SK-N-SH treated with all-trans-retinoic acid at 6 μM for 48 hours (cell line): ENCODE results near the gene SRM.
"Not testable (repeated sequence)": the region's sequence is repeated elsewhere in the genome, so short reads cannot be mapped to it uniquely, and the experiment has no call there.

Experiments
- ATAC-seq: fragments of 200-7000 bp; cut with Tn5 transposase; 3 replicates; pipeline ENCODE4 v1.9.1; 2020; ENCODE audit warnings: mild to moderate bottlenecking, moderate library complexity
- ARNTL ChIP-seq: fragments of 450-650 bp; formaldehyde crosslinking; IDR thresholded peaks from 2 replicates; pipeline ENCODE4 v1.5.0; 2020; ENCODE audit warnings: low read depth, mild to moderate bottlenecking, moderate library complexity, borderline replicate concordance
- BACH2 ChIP-seq: fragments of 250-450 bp; sonication (Bioruptor Pico); IDR thresholded peaks from 2 replicates; pipeline ENCODE4 v1.9.0; 2021; ENCODE audit warnings: mild to moderate bottlenecking, borderline replicate concordance
- CSDC2 ChIP-seq: fragments of 250-450 bp; sonication (Bioruptor Pico); IDR thresholded peaks from 2 replicates; pipeline ENCODE4 v1.5.0; 2020; ENCODE audit warnings: mild to moderate bottlenecking, moderate library complexity
- ISL1 ChIP-seq: fragments of 250-450 bp; sonication (Bioruptor Pico); IDR thresholded peaks from 2 replicates; pipeline ENCODE4 v2.1.2; 2022; ENCODE audit warnings: mild to moderate bottlenecking, moderate library complexity
- OSR1 ChIP-seq: fragments of 250-450 bp; sonication (Bioruptor Pico); IDR thresholded peaks from 2 replicates; pipeline ENCODE4 v1.8.0; 2022; ENCODE audit warnings: moderate library complexity, mild to moderate bottlenecking, inconsistent platforms
- PPARA ChIP-seq: fragments of 250-450 bp; sonication (Bioruptor Pico); IDR thresholded peaks from 2 replicates; pipeline ENCODE4 v1.5.0; 2020; ENCODE audit warnings: mild to moderate bottlenecking, borderline replicate concordance
- RARB ChIP-seq: fragments of 250-450 bp; sonication (Bioruptor Pico); IDR thresholded peaks from 2 replicates; pipeline ENCODE4 v1.8.0; 2021; ENCODE audit warnings: mild to moderate bottlenecking, moderate library complexity
- SNAI2 ChIP-seq: fragments of 250-450 bp; sonication (Bioruptor Pico); IDR thresholded peaks from 2 replicates; pipeline ENCODE4 v1.5.0; 2020; ENCODE audit warnings: mild to moderate bottlenecking, moderate library complexity
- TCF4 ChIP-seq: fragments of 250-450 bp; sonication (Bioruptor Pico); IDR thresholded peaks from 2 replicates; pipeline ENCODE4 v1.8.0; 2021; ENCODE audit warnings: mild to moderate bottlenecking, moderate library complexity, borderline replicate concordance
- TOX ChIP-seq: fragments of 250-450 bp; sonication (Bioruptor Pico); IDR thresholded peaks from 2 replicates; pipeline ENCODE4 v1.8.0; 2021; ENCODE audit warnings: mild to moderate bottlenecking, moderate library complexity, borderline replicate concordance
- ZC3H10 ChIP-seq: fragments of 250-450 bp; sonication (Bioruptor Pico); IDR thresholded peaks from 2 replicates; pipeline ENCODE4 v1.5.1; 2021; ENCODE audit warnings: mild to moderate bottlenecking, moderate library complexity
- ZFP3 ChIP-seq: fragments of 250-450 bp; sonication (Bioruptor Pico); IDR thresholded peaks from 2 replicates; pipeline ENCODE4 v1.5.0; 2020; ENCODE audit warnings: mild to moderate bottlenecking, moderate library complexity
- ZNF565 ChIP-seq: fragments of 450-650 bp; formaldehyde crosslinking; conservative IDR thresholded peaks from 2 replicates; pipeline ENCODE4 v1.5.0; 2020; ENCODE audit warnings: low read depth, mild to moderate bottlenecking, moderate library complexity
- ZNF70 ChIP-seq: fragments of 450-650 bp; formaldehyde crosslinking; IDR thresholded peaks from 2 replicates; pipeline ENCODE4 v1.5.0; 2020; ENCODE audit warnings: mild to moderate bottlenecking, moderate library complexity
- ZNF8 ChIP-seq: fragments of 450-650 bp; formaldehyde crosslinking; IDR thresholded peaks from 2 replicates; pipeline ENCODE4 v1.5.0; 2020; ENCODE audit warnings: mild to moderate bottlenecking, moderate library complexity
- TF ChIP-seq, protein P1 (sequence below): fragments of 250-450 bp; sonication (Bioruptor Pico); IDR thresholded peaks from 2 replicates; pipeline ENCODE4 v1.8.0; 2021; ENCODE audit warnings: low read depth, mild to moderate bottlenecking, moderate library complexity, borderline replicate concordance
- TF ChIP-seq, protein P2 (sequence below): fragments of 250-450 bp; sonication (Bioruptor Pico); IDR thresholded peaks from 2 replicates; pipeline ENCODE4 v1.8.0; 2020; ENCODE audit warnings: mild to moderate bottlenecking, moderate library complexity, borderline replicate concordance
- TF ChIP-seq, protein P3 (sequence below): fragments of 250-450 bp; sonication (Bioruptor Pico); IDR thresholded peaks from 2 replicates; pipeline ENCODE4 v1.5.1; 2021; ENCODE audit warnings: mild to moderate bottlenecking, moderate library complexity

SRM gene

DNA sequence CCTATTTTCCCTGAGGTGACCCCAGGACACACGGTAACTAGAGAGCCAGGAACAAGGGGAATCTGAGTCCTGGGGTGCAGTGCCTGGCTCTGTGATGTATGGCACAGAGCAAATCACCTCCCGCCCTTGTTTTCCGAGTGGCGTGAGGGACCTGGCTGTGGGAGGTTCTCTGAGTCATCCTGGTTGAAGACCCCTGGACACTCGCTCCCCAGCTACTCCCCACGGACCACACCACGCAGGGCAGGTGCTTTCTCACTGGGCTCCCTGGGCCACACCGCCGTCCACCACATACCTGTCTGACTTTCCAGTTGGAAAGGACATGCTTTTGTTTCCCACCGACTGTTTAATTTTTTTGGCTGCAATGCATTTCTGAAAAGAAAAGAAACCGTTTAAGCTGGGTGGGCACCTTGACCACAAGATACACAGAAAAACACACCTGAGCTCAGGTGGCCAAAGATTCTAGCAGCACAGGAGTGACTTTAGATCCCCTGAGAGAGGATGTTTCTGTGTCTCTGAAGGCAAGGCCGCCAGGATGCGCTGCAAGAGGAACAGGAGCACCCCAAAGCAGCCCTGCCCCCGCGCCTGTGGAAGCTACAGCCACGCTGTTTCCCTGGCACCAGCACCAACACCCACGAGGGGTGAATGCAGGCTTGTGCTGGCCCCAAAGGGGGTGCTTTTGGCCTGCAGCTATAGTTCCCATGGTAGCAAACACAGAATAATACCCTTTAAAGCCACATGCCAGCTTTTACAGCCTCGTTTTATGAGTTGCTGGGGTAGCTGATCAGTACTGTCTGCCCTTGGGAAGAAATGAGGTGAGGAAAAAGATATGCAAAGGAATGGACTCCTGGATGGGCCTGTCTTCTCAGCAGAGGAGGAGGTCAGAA lies 8.1 kb upstream of the SRM start:
- ATAC-seq, result no peak
- TF ChIP-seq ZNF70 (CRISPR knock-in tag) (no peak), OSR1 (no peak), ZC3H10 (no peak), TOX (no peak), SNAI2 (no peak), CSDC2 (no peak), ARNTL (CRISPR knock-in tag) (no peak)
- TF ChIP-seq, protein P1, sequence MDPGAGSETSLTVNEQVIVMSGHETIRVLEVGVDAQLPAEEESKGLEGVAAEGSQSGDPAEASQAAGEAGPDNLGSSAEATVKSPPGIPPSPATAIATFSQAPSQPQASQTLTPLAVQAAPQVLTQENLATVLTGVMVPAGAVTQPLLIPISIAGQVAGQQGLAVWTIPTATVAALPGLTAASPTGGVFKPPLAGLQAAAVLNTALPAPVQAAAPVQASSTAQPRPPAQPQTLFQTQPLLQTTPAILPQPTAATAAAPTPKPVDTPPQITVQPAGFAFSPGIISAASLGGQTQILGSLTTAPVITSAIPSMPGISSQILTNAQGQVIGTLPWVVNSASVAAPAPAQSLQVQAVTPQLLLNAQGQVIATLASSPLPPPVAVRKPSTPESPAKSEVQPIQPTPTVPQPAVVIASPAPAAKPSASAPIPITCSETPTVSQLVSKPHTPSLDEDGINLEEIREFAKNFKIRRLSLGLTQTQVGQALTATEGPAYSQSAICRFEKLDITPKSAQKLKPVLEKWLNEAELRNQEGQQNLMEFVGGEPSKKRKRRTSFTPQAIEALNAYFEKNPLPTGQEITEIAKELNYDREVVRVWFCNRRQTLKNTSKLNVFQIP (CRISPR knock-in tag), result no peak
- TF ChIP-seq, protein P2, sequence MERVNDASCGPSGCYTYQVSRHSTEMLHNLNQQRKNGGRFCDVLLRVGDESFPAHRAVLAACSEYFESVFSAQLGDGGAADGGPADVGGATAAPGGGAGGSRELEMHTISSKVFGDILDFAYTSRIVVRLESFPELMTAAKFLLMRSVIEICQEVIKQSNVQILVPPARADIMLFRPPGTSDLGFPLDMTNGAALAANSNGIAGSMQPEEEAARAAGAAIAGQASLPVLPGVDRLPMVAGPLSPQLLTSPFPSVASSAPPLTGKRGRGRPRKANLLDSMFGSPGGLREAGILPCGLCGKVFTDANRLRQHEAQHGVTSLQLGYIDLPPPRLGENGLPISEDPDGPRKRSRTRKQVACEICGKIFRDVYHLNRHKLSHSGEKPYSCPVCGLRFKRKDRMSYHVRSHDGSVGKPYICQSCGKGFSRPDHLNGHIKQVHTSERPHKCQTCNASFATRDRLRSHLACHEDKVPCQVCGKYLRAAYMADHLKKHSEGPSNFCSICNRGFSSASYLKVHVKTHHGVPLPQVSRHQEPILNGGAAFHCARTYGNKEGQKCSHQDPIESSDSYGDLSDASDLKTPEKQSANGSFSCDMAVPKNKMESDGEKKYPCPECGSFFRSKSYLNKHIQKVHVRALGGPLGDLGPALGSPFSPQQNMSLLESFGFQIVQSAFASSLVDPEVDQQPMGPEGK (CRISPR knock-in tag), result no peak

DNA sequence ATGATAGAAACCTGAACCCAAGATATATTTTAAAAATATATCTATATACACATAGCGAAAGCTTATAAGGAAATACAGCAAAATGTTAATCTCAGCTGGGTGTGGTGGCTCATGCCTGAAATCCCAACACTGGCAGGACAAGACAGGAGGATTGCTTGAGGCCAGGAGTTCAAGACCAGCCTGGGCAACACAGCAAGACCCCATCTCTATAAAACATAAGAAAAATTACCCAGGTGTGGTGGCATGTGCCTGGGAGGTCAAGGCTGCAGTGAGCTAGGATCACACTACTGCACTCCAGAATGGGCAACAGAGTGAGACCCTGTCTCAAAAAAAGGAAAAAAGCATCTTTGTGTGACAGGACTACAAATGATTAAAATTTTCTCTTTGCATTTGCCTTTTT lies 6.0 kb upstream of the SRM start:
- TF ChIP-seq ARNTL (CRISPR knock-in tag) (no peak), SNAI2 (no peak), ISL1 (no peak), TOX (no peak), PPARA (no peak), BACH2 (CRISPR knock-in tag) (no peak), ZFP3 (CRISPR knock-in tag) (no peak), OSR1 (no peak), ZC3H10 (no peak), RARB (no peak), ZNF70 (CRISPR knock-in tag) (no peak), TCF4 (CRISPR knock-in tag) (no peak), ZNF8 (no peak)
- TF ChIP-seq, protein P2 (CRISPR knock-in tag), result no peak
- TF ChIP-seq, protein P1 (CRISPR knock-in tag), result no peak
- TF ChIP-seq, protein P3, sequence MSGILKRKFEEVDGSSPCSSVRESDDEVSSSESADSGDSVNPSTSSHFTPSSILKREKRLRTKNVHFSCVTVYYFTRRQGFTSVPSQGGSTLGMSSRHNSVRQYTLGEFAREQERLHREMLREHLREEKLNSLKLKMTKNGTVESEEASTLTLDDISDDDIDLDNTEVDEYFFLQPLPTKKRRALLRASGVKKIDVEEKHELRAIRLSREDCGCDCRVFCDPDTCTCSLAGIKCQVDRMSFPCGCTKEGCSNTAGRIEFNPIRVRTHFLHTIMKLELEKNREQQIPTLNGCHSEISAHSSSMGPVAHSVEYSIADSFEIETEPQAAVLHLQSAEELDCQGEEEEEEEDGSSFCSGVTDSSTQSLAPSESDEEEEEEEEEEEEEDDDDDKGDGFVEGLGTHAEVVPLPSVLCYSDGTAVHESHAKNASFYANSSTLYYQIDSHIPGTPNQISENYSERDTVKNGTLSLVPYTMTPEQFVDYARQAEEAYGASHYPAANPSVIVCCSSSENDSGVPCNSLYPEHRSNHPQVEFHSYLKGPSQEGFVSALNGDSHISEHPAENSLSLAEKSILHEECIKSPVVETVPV (CRISPR knock-in tag), result no peak
- no peak for ATAC-seq

DNA sequence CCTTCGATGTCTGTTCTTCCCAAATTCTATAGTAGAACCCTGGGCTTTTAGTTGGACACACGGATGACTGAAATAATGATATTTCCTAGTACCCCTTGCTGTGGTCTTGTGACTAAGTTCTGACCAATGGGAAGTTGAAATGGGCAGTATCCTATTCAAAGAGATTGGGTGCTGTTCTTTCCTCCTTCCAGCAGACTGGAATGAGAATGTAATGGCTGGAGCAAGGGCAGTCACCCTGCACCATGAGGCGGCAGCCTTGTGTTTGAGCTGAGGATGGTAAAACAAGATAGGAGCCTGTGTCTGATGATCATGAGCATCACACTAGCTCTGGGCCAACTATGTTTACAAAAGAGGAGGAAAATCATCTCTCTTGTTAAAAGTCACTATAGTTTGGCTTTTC lies 5.1 kb upstream of the SRM start:
- TF ChIP-seq ZNF565 (CRISPR knock-in tag) (no peak), ZNF70 (CRISPR knock-in tag) (no peak), PPARA (no peak), TOX (no peak)
- no peak for ATAC-seq

DNA sequence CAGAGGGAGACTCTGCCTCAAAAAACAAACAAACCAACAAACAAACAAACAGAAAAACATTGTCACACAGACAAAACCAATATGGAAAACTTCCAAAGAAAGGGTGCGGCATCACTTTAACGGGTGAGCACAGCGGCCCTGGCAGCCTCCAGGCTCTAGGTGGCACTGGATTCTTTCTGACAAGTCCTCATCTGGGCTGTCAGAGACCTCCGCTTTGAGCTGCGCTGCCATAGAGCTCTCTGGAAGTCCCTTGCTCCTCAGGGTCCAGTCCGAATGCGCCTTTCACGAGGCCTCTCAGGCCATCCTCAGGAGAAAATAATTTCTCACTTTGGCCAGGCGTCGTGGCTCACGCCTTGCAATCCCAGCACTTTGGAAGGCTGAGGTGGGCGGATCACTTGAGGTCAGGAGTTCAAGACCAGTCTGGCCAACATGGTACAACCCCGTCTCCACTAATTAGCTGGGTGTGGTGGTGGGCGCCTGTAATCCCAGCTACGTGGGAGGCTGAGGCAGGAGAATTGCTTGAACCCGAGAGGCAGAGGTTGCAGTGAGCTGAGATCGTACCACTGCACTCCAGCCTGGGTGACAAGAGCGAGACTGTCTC lies 4.2 kb upstream of the SRM start:
- not testable (repeated sequence) for ATAC-seq
